GM10248 (cell line): Measurements from ENCODE around the gene PBRM1.

ENCODE experiments used
- CTCF ChIA-PET: fragments of 300-600 bp; sonication (Branson Sonifier 250); formaldehyde crosslinking; extraction: SDS; loops from one replicate; lab custom pipeline; 2021; ENCODE audit warnings: antibody characterized with exemption; lab: Yijun Ruan, JAX
- POLR2A ChIA-PET: fragments of 350-650 bp; sonication (Branson Sonifier 250); formaldehyde crosslinking; extraction: SDS; loops from one replicate; lab custom pipeline; 2020; ENCODE audit warnings: antibody characterized with exemption; lab: Yijun Ruan, JAX
- DNase-seq: peaks from one replicate; pipeline ENCODE4 v3.0.0; 2012; ENCODE audit errors: extremely low spot score
- CTCF ChIP-seq: IDR thresholded peaks from 2 replicates; pipeline ENCODE4 v1.5.1; 2012; ENCODE audit warnings: mild to moderate bottlenecking, low read depth; ENCODE audit errors: extremely low read depth, missing control alignments, control extremely low read depth

The PBRM1 gene

GRCh38 chr3:52512105-52512504 lies 173.6 kb downstream of the PBRM1 start:
- DNase-seq, result no peak
- TF ChIP-seq CTCF, result no peak
- POLR2A ChIA-PET, result no interaction called here
- CTCF ChIA-PET, result interaction anchor here (1.6 kb wide), 1 partner anchor 9 kb away, joined by 3 read pairs; no protein-coding TSS in a partner anchor

GRCh38 chr3:52511509-52511908 lies 174.2 kb downstream of the PBRM1 start:
- ChIA-PET CTCF (interaction anchor here (1.6 kb wide), 1 partner anchor 10 kb away, joined by 3 read pairs; no protein-coding TSS in a partner anchor), POLR2A (no interaction called here)
- no peak for DNase-seq
- TF ChIP-seq CTCF, result no peak

GRCh38 chr3:52509753-52510328 lies 175.9 kb downstream of the PBRM1 start:
- ChIA-PET POLR2A (no interaction called here), CTCF (no interaction called here)

GRCh38 chr3:52507359-52507758 lies 178.4 kb downstream of the PBRM1 start:
- no peak for TF ChIP-seq CTCF
- ChIA-PET POLR2A (interaction anchor here (0.6 kb wide), 1 partner anchor 30 kb away, joined by 3 read pairs; no protein-coding TSS in a partner anchor), CTCF (no interaction called here)
- no peak for DNase-seq

More at GRCh38 chr3:52509753-52510328, 175.9 kb downstream of the PBRM1 start:
- DNase-seq, result no peak
- TF ChIP-seq CTCF, result no peak

- no peak for TF ChIP-seq CTCF
- no peak for DNase-seq
- ChIA-PET POLR2A (no interaction called here), CTCF (no interaction called here)
Measured at GRCh38 chr3:52506266-52506966, 179.3 kb downstream of the PBRM1 start.

GRCh38 chr3:52504977-52505376 lies 180.7 kb downstream of the PBRM1 start:
- CTCF ChIA-PET, result no interaction called here
- TF ChIP-seq CTCF, result no peak
- POLR2A ChIA-PET, result interaction anchor here (0.9 kb wide), 1 partner anchor 31 kb away, joined by 3 read pairs; the partner anchor contains the start of gene UQCC5
- no peak for DNase-seq
